HG02885 (cell line): ENCODE results near the gene C10orf90.
"Not testable (repeated sequence)": the region's sequence is repeated elsewhere in the genome, so short reads cannot be mapped to it uniquely, and the experiment has no call there.

ENCODE experiments used
- ATAC-seq: cut with Tn5 transposase; IDR thresholded peaks from one replicate; pipeline ENCODE4 v1.9.1; 2021; ENCODE audit warnings: mild to moderate bottlenecking; ENCODE audit not compliant: unreplicated experiment, poor library complexity

Gene C10orf90

DNA sequence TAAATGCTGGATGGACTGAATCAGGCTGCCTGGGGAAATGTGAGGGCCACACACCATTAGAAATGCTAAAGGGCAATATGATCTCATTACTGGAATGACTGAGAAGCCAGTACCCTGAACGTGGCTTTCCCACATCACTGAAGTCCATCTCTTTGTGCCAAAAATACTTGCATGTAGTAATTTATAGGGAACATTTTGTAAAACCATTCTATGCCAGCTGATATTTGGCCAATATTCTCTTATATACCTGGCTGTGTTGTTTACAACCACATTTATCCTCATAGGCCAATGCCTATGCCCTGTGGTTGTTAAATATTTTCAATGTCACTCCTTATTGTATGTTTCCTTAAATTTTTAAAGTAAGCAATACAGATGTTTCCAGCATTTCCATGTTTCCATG is 111.6 kb downstream of the C10orf90 start:
- ATAC-seq, result no peak

DNA sequence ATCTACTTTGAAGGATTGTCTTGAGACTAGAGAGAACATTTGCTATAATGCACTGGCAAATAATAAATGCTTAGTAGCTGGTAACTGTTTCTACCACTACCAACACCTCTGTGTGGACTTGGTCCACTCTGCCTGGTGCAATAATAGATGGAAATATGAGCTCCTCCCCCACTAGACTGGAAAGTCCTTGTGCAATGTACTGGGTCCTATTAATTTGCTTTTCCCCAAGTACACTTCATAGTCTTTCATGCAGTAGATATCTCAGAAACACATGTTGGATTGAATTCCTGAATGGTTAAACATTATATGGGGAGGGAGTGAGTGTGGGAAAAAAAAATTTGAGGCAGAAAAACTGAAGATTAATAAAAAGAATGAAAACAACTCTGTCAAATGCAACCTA is 119.3 kb downstream of the C10orf90 start:
- no peak for ATAC-seq

DNA sequence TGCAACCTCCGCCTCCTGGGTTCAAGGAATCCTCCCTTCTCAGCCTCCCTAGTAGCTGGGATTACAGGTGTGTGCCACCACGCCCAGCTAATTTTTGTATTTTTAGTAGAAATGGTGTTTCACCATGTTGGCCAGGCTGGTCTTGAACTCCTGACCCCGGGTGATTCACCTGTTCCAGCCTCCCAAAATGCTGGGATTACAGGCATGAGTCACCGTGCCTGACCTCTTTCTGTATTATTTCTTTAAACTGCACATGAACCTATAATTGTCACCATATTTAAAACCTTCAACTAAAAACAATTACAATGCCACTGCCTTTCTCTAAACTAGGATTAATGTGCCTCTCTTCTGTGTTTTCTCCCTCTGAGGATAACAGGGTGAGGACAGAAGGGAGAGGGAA is 119.9 kb downstream of the C10orf90 start:
- not testable (repeated sequence) for ATAC-seq

- ATAC-seq, result no peak
Measured at GRCh38 chr10:126549344-126549743, 121.1 kb downstream of the C10orf90 start.

DNA sequence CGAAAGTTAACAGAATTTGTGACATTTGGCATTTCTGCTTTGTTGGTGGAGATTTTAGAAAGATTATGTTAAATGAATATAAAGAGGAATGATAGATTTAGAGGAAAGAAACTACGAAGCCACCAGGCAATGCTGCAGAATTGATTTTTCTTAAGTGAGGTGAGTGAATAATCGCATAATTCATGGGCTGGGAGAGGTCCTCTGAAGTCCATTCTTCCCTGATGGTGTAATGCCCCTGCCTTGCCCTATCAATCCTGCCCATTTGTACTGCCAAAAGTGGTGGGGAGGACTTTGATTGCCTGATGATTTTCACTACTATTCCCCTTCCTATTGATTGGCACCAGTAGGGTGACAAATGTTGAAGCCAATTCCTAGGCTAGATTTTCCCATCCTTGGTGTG is 125.9 kb downstream of the C10orf90 start:
- no peak for ATAC-seq

GRCh38 chr10:126538439-126539135 is 131.9 kb downstream of the C10orf90 start:
- no peak for ATAC-seq

DNA sequence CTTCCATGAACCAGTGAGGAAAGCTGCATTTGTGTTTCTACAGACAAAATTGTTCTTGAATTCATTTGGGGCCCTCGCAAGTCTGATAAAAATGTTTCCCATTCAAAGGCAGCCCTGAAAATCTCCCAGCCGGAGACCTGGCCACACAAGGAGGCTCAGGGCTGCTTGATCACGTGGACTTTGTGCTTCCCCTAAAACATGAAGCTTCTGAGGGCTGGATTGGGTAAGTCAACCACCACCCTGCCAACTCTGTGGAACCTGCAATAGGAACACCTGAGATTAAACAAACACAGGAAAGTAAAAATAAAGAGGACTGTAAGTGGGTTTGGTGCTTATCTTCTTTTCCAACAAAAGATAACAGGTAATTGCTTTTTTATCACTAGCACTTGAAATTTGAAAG is 133.8 kb downstream of the C10orf90 start:
- ATAC-seq, result no peak

GRCh38 chr10:126536148-126536547 is 134.3 kb downstream of the C10orf90 start:
- ATAC-seq, result no peak

DNA sequence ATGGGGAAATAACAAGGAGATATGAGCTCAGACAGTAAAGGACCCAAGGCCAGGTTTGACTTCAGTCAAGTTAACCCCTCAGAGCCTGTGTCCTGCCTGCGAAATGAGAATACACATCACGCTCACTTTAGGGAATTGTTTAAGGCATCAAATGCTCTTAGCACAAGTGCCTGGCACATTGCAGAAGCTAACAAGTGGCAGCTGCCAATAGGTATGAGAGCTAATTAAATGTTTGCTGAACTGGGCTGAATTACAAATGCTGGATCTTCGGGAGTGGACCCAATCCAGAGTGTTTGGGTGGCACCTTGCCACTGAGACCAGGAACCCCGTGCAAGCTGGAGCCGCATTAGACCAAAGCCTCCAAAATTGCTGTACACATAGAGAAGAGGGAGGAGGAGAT is 136.8 kb downstream of the C10orf90 start:
- ATAC-seq, result no peak

DNA sequence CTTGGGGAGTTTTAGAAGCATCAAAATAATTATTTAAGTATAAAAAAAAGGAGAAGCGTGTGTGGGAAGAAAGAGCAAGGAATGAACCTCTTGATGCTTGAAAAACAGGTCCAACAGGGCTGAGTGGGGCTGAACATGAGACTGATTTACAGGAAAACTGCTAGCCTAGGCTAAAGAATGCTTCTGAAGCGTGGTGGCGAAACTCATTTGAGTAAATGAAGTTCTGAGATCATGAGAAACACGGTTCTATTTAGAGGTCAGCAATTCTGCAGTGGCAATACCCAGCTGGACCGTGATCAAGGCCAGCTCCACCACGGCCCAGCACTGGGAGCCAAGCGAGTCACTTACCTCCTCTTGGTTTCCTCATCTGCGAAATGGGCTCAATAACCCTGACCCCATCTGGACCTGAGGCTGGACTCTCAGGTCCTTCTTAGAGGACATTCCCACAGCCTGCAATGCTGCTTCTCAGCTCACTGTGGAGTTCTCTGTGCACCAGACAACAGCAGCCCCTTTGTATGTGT is 142.1 kb downstream of the C10orf90 start:
- ATAC-seq, result no peak

GRCh38 chr10:126527645-126528314 is 142.7 kb downstream of the C10orf90 start:
- no peak for ATAC-seq

GRCh38 chr10:126525326-126525725 is 145.2 kb downstream of the C10orf90 start:
- no peak for ATAC-seq

- ATAC-seq, result no peak
Measured at GRCh38 chr10:126524526-126524925, 146.0 kb downstream of the C10orf90 start.

- no peak for ATAC-seq
Measured at GRCh38 chr10:126523071-126523470, 147.4 kb downstream of the C10orf90 start.

GRCh38 chr10:126521399-126521798 is 149.1 kb downstream of the C10orf90 start:
- no peak for ATAC-seq

GRCh38 chr10:126520751-126521317 is 149.7 kb downstream of the C10orf90 start:
- no peak for ATAC-seq

DNA sequence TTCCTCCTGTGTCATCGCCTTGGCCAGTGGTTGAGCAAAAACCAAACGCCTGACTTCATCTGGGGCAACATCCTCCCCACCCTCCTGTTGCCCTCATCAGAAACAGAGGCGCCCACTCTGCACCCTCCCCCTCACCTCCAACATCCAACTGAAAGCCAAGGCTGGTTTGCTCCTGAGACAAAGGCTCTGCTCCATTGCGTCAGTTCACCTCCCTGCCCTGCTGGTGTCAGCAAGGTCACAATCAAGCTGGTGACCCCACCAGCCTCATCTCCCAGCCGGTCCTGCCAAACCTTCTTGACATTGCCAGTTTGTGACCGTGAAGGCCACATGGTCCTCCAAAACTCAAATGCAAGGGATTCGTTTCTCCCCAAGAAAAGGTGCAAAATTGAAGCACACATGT is 150.5 kb downstream of the C10orf90 start:
- no peak for ATAC-seq

GRCh38 chr10:126519185-126519584 is 151.3 kb downstream of the C10orf90 start:
- no peak for ATAC-seq

- ATAC-seq, result no peak
Measured at GRCh38 chr10:126518218-126519080, 152.0 kb downstream of the C10orf90 start.

GRCh38 chr10:126516515-126516914 is 154.0 kb downstream of the C10orf90 start:
- no peak for ATAC-seq
